Measurements from ENCODE around the gene SGF29. TPM values are rescaled to one million over a fixed set of nuclear protein-coding genes. Genes with fewer than 3 reads are reported as not detected.
"Not testable (repeated sequence)": the region's sequence is repeated elsewhere in the genome, so short reads cannot be mapped to it uniquely, and the experiment has no call there.

Gene SGF29
- total and polyA plus RNA-seq, 7 donors, result 13.2 to 58.7 (median 38.5) TPM

DNA sequence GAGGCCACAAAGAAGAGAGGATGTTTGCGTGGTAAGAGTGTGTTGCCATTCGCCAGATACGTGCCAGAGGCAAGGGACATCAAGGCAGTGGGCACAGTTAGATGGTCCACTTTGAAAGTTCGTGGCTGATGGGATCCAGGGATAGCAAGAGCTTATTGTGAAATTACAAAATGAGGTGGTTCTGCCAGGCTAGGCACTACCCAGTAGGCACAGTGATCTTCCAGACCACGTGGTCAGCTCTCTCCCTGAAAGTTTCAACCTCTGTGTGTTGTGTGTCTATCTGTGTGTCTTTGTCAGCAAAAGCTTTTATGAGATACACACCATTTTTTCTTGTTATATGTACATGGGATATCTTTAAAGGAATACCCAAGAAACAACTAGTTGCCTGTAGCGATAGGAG is 9.5 kb downstream of the SGF29 start:
- intact Hi-C loops (cut with DNase I), result no loop called here
- no peak for DNase-seq

GRCh38 chr16:28566233-28566925 is 12.7 kb downstream of the SGF29 start:
- H3K4me3 ChIP-seq; H3K4me1 ChIP-seq; intact Hi-C loops (cut with DNase I); H3K27me3 ChIP-seq; H3K9me3 ChIP-seq; H3K27ac ChIP-seq; H3K36me3 ChIP-seq; DNase-seq: not testable (repeated sequence)
- 96% methylated on average over 4 of the region's 4 CpGs for WGBS, 2 donors

More for the DNA sequence above, 9.5 kb downstream of the SGF29 start:
- TF ChIP-seq POLR2A (IDR thresholded peaks at IDR 0.05) (no peak), POLR2AphosphoS5 (IDR thresholded peaks at IDR 0.05) (no peak), EP300 (IDR thresholded peaks at IDR 0.05) (no peak)
- TF ChIP-seq, protein P1, sequence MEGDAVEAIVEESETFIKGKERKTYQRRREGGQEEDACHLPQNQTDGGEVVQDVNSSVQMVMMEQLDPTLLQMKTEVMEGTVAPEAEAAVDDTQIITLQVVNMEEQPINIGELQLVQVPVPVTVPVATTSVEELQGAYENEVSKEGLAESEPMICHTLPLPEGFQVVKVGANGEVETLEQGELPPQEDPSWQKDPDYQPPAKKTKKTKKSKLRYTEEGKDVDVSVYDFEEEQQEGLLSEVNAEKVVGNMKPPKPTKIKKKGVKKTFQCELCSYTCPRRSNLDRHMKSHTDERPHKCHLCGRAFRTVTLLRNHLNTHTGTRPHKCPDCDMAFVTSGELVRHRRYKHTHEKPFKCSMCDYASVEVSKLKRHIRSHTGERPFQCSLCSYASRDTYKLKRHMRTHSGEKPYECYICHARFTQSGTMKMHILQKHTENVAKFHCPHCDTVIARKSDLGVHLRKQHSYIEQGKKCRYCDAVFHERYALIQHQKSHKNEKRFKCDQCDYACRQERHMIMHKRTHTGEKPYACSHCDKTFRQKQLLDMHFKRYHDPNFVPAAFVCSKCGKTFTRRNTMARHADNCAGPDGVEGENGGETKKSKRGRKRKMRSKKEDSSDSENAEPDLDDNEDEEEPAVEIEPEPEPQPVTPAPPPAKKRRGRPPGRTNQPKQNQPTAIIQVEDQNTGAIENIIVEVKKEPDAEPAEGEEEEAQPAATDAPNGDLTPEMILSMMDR (IDR thresholded peaks at IDR 0.05), result no peak
- H3K36me3 ChIP-seq, result peaks cover 0 to 23% (median 1%) of the 10 kb centered on the region in 4 donors
- H3K9me3 ChIP-seq, result peaks cover 0 to 4% (median 0%) of the 10 kb centered on the region in 4 donors
- WGBS, 2 donors, result 92 to 93% methylated on average over 6 of the region's 6 CpGs
- H3K27ac ChIP-seq, result no peak overlapping the region
- peaks cover 0 to 10% (median 0%) of the 10 kb centered on the region in 4 donors for H3K4me1 ChIP-seq
- H3K4me3 ChIP-seq, result no peak overlapping the region
- no peaks in the 10 kb centered on the region for H3K27me3 ChIP-seq

DNA sequence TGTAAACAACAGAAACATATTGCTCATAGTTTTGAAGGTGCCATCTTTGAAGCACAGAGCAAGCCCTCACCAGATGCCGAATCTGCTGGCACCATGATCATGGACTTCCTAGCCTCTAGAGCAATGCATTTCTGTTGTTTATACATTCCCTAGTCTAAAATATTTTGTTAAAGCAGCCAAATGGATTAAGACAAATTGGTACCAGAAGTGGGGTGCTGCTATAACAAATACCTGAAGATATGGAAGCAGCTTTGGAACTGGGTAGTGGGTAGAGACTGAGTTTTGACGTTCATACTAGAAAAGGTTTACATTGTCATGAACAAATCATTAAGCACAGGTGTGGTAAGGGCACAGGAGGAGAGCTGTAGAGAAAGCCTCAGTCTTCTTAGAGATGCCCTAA is 13.6 kb downstream of the SGF29 start:
- intact Hi-C loops (cut with DNase I), result no loop called here

DNA sequence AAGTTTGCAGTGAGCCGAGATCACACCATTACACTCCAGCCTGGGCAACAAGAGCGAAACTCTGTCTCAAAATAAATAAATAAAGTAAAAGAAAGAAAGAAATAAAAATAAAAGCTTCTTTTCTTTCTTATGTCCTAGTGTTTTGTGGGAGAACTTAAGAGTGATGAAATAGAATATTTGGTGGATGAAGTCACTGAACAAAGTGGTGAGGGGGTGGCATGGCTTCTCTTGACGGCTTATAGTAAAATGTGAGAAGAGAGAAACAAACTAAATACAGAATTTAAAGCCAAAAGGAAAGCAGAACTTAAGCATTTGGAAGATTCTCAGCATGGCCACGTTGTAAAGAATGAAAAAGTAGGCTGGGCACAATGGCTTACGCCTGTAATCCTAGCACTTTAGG is 15.3 kb downstream of the SGF29 start:
- TF ChIP-seq EP300 (IDR thresholded peaks at IDR 0.05) (no peak), POLR2A (IDR thresholded peaks at IDR 0.05) (no peak), POLR2AphosphoS5 (IDR thresholded peaks at IDR 0.05) (no peak)
- TF ChIP-seq, protein P1 (IDR thresholded peaks at IDR 0.05), result no peak
- Histone ChIP-seq H3K4me3 (no peak overlapping the region), H3K4me1 (peaks cover 0 to 23% (median 22%) of the 10 kb centered on the region in 4 donors), H3K27me3 (no peaks in the 10 kb centered on the region), H3K27ac (no peak overlapping the region), H3K36me3 (peaks cover 0 to 5% (median 0%) of the 10 kb centered on the region in 4 donors), H3K9me3 (peaks cover 0 to 4% (median 0%) of the 10 kb centered on the region in 4 donors)
- WGBS, 2 donors, result 91 to 93% methylated on average over 5 of the region's 5 CpGs
- intact Hi-C loops (cut with DNase I), result no loop called here
- no peak for DNase-seq

More for the DNA sequence above, 13.6 kb downstream of the SGF29 start:
- DNase-seq, result no peak
- Histone ChIP-seq H3K27me3 (no peaks in the 10 kb centered on the region), H3K36me3 (peaks cover 0 to 5% (median 0%) of the 10 kb centered on the region in 4 donors), H3K4me3 (no peak overlapping the region), H3K9me3 (peaks cover 0 to 4% (median 0%) of the 10 kb centered on the region in 4 donors), H3K4me1 (peaks cover 0 to 8% (median 6%) of the 10 kb centered on the region in 4 donors), H3K27ac (no peak overlapping the region)
- TF ChIP-seq POLR2AphosphoS5 (IDR thresholded peaks at IDR 0.05) (no peak), POLR2A (IDR thresholded peaks at IDR 0.05) (no peak), EP300 (IDR thresholded peaks at IDR 0.05) (no peak)
- TF ChIP-seq, protein P1 (IDR thresholded peaks at IDR 0.05), result no peak
- 95 to 99% methylated on average over 2 of the region's 2 CpGs for WGBS, 2 donors

DNA sequence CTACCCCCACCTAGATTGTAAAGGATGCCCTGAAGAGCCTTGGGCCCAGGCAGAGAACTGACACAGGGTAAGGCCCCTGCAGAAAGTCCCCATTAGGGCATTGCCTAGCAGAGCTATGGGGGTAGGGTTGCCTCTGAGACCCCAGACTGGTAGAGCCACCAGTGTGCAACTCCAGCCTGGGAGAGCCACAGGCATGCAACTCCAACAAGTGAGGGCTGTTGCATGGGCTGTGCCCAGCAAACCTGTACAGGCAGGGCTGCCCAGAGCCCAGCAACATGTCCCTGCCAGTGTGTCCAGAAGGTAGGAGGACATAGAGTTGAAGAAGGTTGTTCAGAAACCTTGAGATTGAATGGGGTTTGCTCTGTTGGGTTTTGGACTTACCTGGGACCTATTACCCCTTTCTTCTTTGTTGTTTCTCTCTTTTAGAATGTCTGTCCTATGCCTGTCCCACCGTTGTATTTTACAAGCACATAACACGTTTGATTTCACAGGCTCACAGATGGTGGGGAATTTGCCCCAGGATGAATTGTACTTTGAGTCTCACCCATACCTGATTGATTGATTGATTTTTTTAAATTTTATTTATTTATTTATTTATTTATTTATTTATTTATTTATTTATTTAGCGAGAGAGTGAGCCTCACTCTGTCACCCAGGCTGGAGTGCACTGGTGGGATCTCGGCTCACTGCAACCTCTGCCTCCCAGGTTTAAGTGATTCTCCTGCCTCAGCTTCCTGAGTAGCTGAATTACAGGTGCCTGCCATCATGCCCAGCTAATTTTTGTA is 16.4 kb downstream of the SGF29 start:
- intact Hi-C loops (cut with DNase I), result no loop called here
- Histone ChIP-seq H3K4me3 (no peak overlapping the region), H3K9me3 (peaks cover 0 to 4% (median 0%) of the 10 kb centered on the region in 4 donors), H3K36me3 (peaks cover 0 to 2% (median 0%) of the 10 kb centered on the region in 4 donors), H3K4me1 (peaks cover 0 to 27% (median 22%) of the 10 kb centered on the region in 4 donors), H3K27ac (no peak overlapping the region), H3K27me3 (no peaks in the 10 kb centered on the region)
- WGBS, 2 donors, result 96% methylated on average over 4 of the region's 4 CpGs
- no peak for DNase-seq
- TF ChIP-seq, protein P1 (IDR thresholded peaks at IDR 0.05), result no peak
- no peak for TF ChIP-seq EP300 (IDR thresholded peaks at IDR 0.05)
